Endothelial cell of umbilical vein (primary cell): Measurements from ENCODE around the gene CDIP1. TPM values are rescaled to one million over a fixed set of nuclear protein-coding genes. Genes with fewer than 3 reads are reported as not detected.

ENCODE experiments used
- BruUV-seq: library from RNA; stranded (reverse); fragments of 400-500 nt; replicated peaks from 2 replicates; lab custom pipeline; 2021; lab: Mats Ljungman, UMichigan
- CTCF ChIA-PET: fragments of 300-600, 350-600 bp; sonication (Branson Sonifier 250); formaldehyde crosslinking; loops from one replicate; lab custom pipeline; 2021; ENCODE audit warnings: antibody characterized with exemption, inconsistent platforms; lab: Charles Lee
- POLR2A ChIA-PET: fragments of 300-600, 350-600 bp; sonication (Branson Sonifier 250); formaldehyde crosslinking; loops from one replicate; lab custom pipeline; 2021; ENCODE audit warnings: antibody characterized with exemption, inconsistent platforms; lab: Charles Lee
- DNase-seq: peaks from one replicate; pipeline ENCODE4 v3.0.0-alpha.2; 2011; ENCODE audit warnings: low read depth, low spot score
- FAIRE-seq: peaks from 2 replicates; lab custom pipeline; 2011; peaks lifted over from hg19 to GRCh38; lab: Jason Lieb, UNC
- H2AFZ ChIP-seq: 2 replicates; pipeline ENCODE4 v1.6.0; 2012; ENCODE audit warnings: low read depth, low read length, control low read depth, inconsistent platforms
- H3K27ac ChIP-seq: 2 replicates; pipeline ENCODE4 v1.5.1; 2011; ENCODE audit warnings: low read depth, mild to moderate bottlenecking, control low read depth, low read length, moderate library complexity; ENCODE audit not compliant: insufficient read depth
- H3K27me3 ChIP-seq, 2 experiments: 2 replicates each; pipeline versions ENCODE4 v1.6.0 to v1.6.1; 2011; ENCODE audit warnings: low read length in 2 of 2, mixed read lengths in 1 of 2; ENCODE audit not compliant: control insufficient read depth in 2 of 2, insufficient read depth in 2 of 2
- H3K36me3 ChIP-seq, 2 experiments: 2 replicates in 1 of 2; 3 replicates in 1 of 2; pipeline ENCODE4 v1.5.1; 2011; ENCODE audit warnings: low read length in 2 of 2, mild to moderate bottlenecking in 1 of 2, moderate library complexity in 1 of 2; ENCODE audit not compliant: control insufficient read depth in 2 of 2, insufficient read depth in 2 of 2; ENCODE audit errors: extremely low read depth in 1 of 2
- H3K4me1 ChIP-seq: 3 replicates; pipeline ENCODE4 v1.5.1; 2011; ENCODE audit warnings: mild to moderate bottlenecking, low read length; ENCODE audit not compliant: control insufficient read depth, insufficient read depth; ENCODE audit errors: extremely low read depth
- H3K4me2 ChIP-seq: 2 replicates; pipeline ENCODE4 v1.6.1; 2011; ENCODE audit warnings: low read length, control low read depth, mixed read lengths; ENCODE audit not compliant: insufficient read depth
- H3K4me3 ChIP-seq, 3 experiments: fragments of 200-600 bp in 1 of 3; sonication (generic), shearing (Covaris generic) in 1 of 3; replicated peaks in 1 of 3; 2 replicates each; pipeline ENCODE4 v1.5.1; 2011 to 2016; ENCODE audit warnings: control low read depth in 3 of 3, low read length in 3 of 3, mild to moderate bottlenecking in 2 of 3, inconsistent platforms in 1 of 3, low read depth in 1 of 3, moderate library complexity in 1 of 3; ENCODE audit not compliant: insufficient read depth in 1 of 3
- H3K79me2 ChIP-seq: 2 replicates; pipeline ENCODE4 v1.6.0; 2012; ENCODE audit warnings: low read length, inconsistent platforms; ENCODE audit not compliant: control insufficient read depth, insufficient read depth
- H3K9ac ChIP-seq: replicated peaks from 2 replicates; pipeline ENCODE3; 2011; ENCODE audit warnings: low read length, control low read depth; ENCODE audit not compliant: insufficient read depth; ENCODE audit errors: extremely low read depth
- H3K9me1 ChIP-seq: replicated peaks from 3 replicates; pipeline ENCODE4 v1.6.0; 2011; ENCODE audit warnings: mild to moderate bottlenecking, low read length; ENCODE audit not compliant: control insufficient read depth, insufficient read depth; ENCODE audit errors: extremely low read depth
- H3K9me3 ChIP-seq: replicated peaks from 2 replicates; pipeline ENCODE4 v1.5.1; 2012; ENCODE audit warnings: low read length, inconsistent platforms; ENCODE audit not compliant: control insufficient read depth, insufficient read depth
- H4K20me1 ChIP-seq: replicated peaks from 2 replicates; pipeline ENCODE3; 2011; ENCODE audit warnings: mild to moderate bottlenecking, low read length; ENCODE audit not compliant: control insufficient read depth, insufficient read depth; ENCODE audit errors: extremely low read depth
- CTCF ChIP-seq, 2 donors: IDR thresholded peaks; 1 replicate in 1 of 2; 2 replicates in 1 of 2; pipeline ENCODE4 v1.5.1; 2011; ENCODE audit warnings: low read length in 2 of 2, mild to moderate bottlenecking in 2 of 2, moderate library complexity in 2 of 2, control low read depth in 1 of 2, inconsistent platforms in 1 of 2, low read depth in 1 of 2; ENCODE audit not compliant: insufficient read depth in 1 of 2; ENCODE audit errors: extremely low read depth in 1 of 2
- EZH2 ChIP-seq: IDR thresholded peaks from 2 replicates; pipeline ENCODE4 v1.6.1; 2012; ENCODE audit warnings: borderline replicate concordance, low read depth, mild to moderate bottlenecking, moderate library complexity, low read length, inconsistent platforms; ENCODE audit not compliant: severe bottlenecking
- FOS ChIP-seq: IDR thresholded peaks from 2 replicates; pipeline ENCODE4 v1.6.1; 2011; ENCODE audit warnings: mild to moderate bottlenecking, low read length, moderate library complexity, borderline replicate concordance; ENCODE audit not compliant: insufficient read depth
- GATA2 ChIP-seq: IDR thresholded peaks from 2 replicates; pipeline ENCODE4 v1.7.0; 2011; ENCODE audit warnings: low read depth, mild to moderate bottlenecking, moderate library complexity, mixed read lengths, low read length; ENCODE audit not compliant: insufficient read length, insufficient read depth
- JUN ChIP-seq: IDR thresholded peaks from 2 replicates; pipeline ENCODE4 v1.6.1; 2011; ENCODE audit warnings: borderline replicate concordance, low read depth; ENCODE audit not compliant: insufficient read length, insufficient read depth
- MYC ChIP-seq: IDR thresholded peaks from one replicate; pipeline ENCODE4 v1.6.1; 2011; ENCODE audit warnings: mild to moderate bottlenecking, low read depth, low read length
- POLR2A ChIP-seq: IDR thresholded peaks from 2 replicates; pipeline ENCODE4 v1.6.1; 2012; ENCODE audit warnings: low read depth, mild to moderate bottlenecking, control low read depth, low read length
- POLR2AphosphoS5 ChIP-seq: IDR thresholded peaks from 2 replicates; pipeline ENCODE4 v1.6.1; 2012; ENCODE audit warnings: low read depth, mild to moderate bottlenecking, control low read depth, low read length, moderate library complexity; ENCODE audit not compliant: insufficient read depth
- dilution Hi-C: fragments of 300-500 bp; cut with MboI; formaldehyde crosslinking; loops from one replicate; pipeline ENCODE4 v1.15.0; 2019; ENCODE audit warnings: low sequenced_read_pairs; ENCODE audit not compliant: extremely low pct_ligation_motif_present
- intact Hi-C: fragments of 100-400 bp; cut with micrococcal nuclease; formaldehyde crosslinking; loops from one replicate; pipeline ENCODE4 v1.10.0; 2022
- polyA plus RNA-seq, 4 experiments: library from polyadenylated mRNA; depleted of rRNA in 3 of 4; stranded (reverse) in 3 of 4; unstranded in 1 of 4; fragments of >200 nt; gene quantifications; 2 replicates each; pipeline versions ENCODE4 v1.2.1 to v1.2.3, GENCODE V29; 2011 to 2012; ENCODE audit warnings: missing spikeins in 1 of 4
- total RNA-seq: library from RNA; stranded (reverse); gene quantifications from 2 replicates; pipeline ENCODE4 v1.2.3, GENCODE V29; 2021

The CDIP1 gene
- total and polyA plus RNA-seq, 2 donors (not counting 3 experiments of a cell fraction or from before 2014, with no cell fraction given), result 33.9 to 37.4 TPM

GRCh38 chr16:4496305-4496704 lies 42.3 kb downstream of the CDIP1 start:
- POLR2A ChIA-PET, result interaction anchor here (0.6 kb wide), 1 partner anchor 9 kb away, joined by 6 read pairs; no protein-coding TSS in a partner anchor
- no peak for FAIRE-seq
- CTCF ChIA-PET, result interaction anchor here (0.8 to 1.1 kb wide), 3 partner anchors 10 to 52 kb away, joined by 3 read pairs; no protein-coding TSS in a partner anchor

DNA sequence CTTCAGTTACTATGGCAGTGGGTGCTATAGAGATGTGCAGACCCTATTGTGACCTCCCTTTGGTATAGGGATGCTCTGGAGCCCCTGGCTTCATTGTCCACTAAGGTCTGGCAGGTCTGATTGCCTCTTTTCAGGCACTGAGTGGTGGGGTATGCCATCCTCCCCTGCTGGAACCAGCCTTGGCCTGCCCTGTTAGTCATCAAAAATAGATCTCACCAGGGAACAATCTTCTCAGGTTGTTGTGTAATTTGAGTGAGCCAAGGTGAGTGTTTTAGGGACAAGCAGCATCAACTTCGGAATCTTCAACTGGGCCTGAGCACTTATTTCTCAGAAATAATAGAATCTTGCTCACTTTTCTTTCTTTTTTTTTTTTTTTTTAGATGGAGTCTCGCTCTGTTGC lies 42.8 kb downstream of the CDIP1 start:
- Histone ChIP-seq H3K36me3 (peaks cover 2 to 4% of the 10 kb centered on the region in 2 experiments), H3K27ac (no peak overlapping the region), H3K27me3 (no peaks in the 10 kb centered on the region), H3K4me3 (no peak overlapping the region), H2AFZ (no peak overlapping the region), H3K79me2 (peaks cover 47% of the 10 kb centered on the region), H3K4me1 (peaks cover 22% of the 10 kb centered on the region), H3K9ac (no peak overlapping the region), H3K9me1 (no peaks in the 10 kb centered on the region), H3K4me2 (no peak overlapping the region), H3K9me3 (no peaks in the 10 kb centered on the region), H4K20me1 (no peaks in the 10 kb centered on the region)
- no peak for TF ChIP-seq CTCF (IDR thresholded peaks at IDR 0.05; ENCODE audit: extremely low read depth in 1 of 2, insufficient read depth in 1 of 2, low read depth in 1 of 2, low read length in 2 of 2)
- no peak for TF ChIP-seq POLR2A
- TF ChIP-seq JUN, result no peak
- TF ChIP-seq EZH2, result no peak
- TF ChIP-seq FOS, result no peak
- no peak for TF ChIP-seq MYC
- TF ChIP-seq GATA2, result no peak
- dilution Hi-C loops (no loop called here), intact Hi-C loops (no loop called here)
- DNase-seq (no peak), FAIRE-seq (no peak)
- ChIA-PET POLR2A (interaction anchor here (0.6 kb wide), 1 partner anchor 8 kb away, joined by 6 read pairs; no protein-coding TSS in a partner anchor), CTCF (interaction anchor here (0.8 to 1.9 kb wide), 2 partner anchors 9 to 18 kb away, joined by 3 to 8 read pairs; no protein-coding TSS in a partner anchor)
- no TSS peak for BruUV-seq

More at GRCh38 chr16:4496305-4496704, 42.3 kb downstream of the CDIP1 start:
- intact Hi-C loops, result no loop called here
- Histone ChIP-seq H3K9ac (no peak overlapping the region), H3K27ac (no peak overlapping the region), H3K9me3 (no peaks in the 10 kb centered on the region), H3K4me3 (no peak overlapping the region), H4K20me1 (no peaks in the 10 kb centered on the region), H3K4me2 (no peak overlapping the region), H3K79me2 (peaks cover 42% of the 10 kb centered on the region), H2AFZ (no peak overlapping the region), H3K4me1 (peaks cover 27% of the 10 kb centered on the region), H3K27me3 (no peaks in the 10 kb centered on the region), H3K9me1 (no peaks in the 10 kb centered on the region), H3K36me3 (peaks cover 0 to 4% of the 10 kb centered on the region in 2 experiments)
- no peak for DNase-seq
- dilution Hi-C loops, result no loop called here
- no peak for TF ChIP-seq POLR2AphosphoS5
- BruUV-seq, result no TSS peak
